GM18507 (cell line): ENCODE measurements around the gene ADD1.
"Not testable (repeated sequence)": the region's sequence is repeated elsewhere in the genome, so short reads cannot be mapped to it uniquely, and the experiment has no call there.

Experiments used
- DNase-seq: peaks from one replicate; pipeline ENCODE4 v3.0.0; 2011; ENCODE audit warnings: low read depth; ENCODE audit not compliant: insufficient read length; ENCODE audit errors: extremely low spot score
- FAIRE-seq: peaks from 2 replicates; lab custom pipeline; 2011; peaks lifted over from hg19 to GRCh38; lab: Jason Lieb, UNC

ADD1 gene

GRCh38 chr4:2928242-2929176 is 84.9 kb downstream of the ADD1 start:
- no peak for DNase-seq
- FAIRE-seq, result no peak

- FAIRE-seq, result no peak
- no peak for DNase-seq
These were observed 85.8 kb downstream of the ADD1 start for GRCh38 chr4:2929469-2929868.

DNA sequence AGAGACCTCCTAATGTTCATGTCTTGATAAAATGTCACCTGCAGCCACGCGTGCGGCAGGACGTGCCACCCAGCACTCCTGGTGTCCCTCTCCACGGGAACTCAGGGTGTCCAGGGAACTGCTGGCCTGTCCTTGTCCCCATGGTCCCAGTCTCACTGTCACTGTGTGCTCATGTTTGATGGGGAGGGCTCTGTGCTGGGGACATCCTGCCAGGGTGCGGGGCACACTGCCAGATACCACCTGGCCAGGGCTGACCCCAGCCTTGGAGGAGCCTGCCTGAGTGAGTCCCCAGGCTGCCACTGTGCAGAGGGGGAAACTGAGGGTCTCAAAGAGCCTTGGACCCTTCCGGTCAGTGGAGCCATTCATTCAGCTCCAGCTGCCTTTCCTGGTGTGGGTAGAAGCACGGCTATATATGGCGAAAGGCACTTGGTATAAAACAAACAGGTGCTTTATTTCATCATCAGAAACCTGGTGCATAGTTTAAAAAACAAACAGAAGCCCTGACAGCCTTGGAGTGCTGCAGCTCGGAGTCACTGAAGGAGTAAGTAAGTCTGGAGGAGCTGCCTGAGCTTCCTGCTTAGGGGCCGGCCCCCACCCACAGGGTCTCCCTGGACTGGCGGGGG is 86.6 kb downstream of the ADD1 start:
- DNase-seq (no peak), FAIRE-seq (no peak)

DNA sequence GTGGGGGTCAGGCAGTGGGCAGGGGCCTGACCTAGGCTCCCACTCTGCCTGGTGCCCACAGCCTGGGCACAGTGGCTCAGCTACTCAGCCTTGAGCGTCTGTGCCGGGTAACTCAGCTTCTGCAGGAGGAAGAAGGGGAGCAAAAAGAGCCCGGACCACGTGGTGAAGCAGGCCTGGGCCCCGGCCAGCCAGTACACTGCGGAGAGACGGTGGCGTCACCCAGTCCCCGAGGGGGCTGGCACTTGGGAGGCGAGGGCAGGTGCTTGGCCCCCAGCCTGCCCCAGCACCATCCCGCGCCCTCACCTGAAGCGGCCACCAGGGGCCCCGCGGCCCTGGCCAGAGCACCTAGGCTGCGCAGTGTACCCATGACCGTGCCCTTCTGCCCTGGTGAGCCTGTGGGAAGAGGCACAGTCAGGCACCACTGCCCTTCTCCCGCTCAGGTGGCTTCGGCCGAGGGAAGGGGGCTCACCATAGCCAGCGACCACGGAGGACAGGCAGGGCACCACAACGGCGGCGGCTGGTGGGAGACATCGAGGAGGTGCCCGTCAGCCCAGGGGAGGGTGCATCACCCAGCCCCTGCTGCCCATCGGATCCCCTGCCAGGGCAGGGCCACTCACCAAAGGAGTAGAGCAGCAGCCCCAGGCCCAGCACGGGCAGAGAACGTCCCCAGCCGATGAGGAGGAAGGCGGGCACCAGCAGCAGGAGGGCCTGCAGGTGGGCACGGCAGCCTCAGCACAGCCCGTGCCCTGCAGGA is 87.3 kb downstream of the ADD1 start:
- DNase-seq (no peak), FAIRE-seq (no peak)

- FAIRE-seq, result peak; percentile 94
These were observed 88.1 kb downstream of the ADD1 start for GRCh38 chr4:2931512-2932301.

GRCh38 chr4:2932321-2932950 is 88.8 kb downstream of the ADD1 start:
- FAIRE-seq (no peak), DNase-seq (no peak)

More at GRCh38 chr4:2931512-2932301, 88.1 kb downstream of the ADD1 start:
- no peak for DNase-seq

DNA sequence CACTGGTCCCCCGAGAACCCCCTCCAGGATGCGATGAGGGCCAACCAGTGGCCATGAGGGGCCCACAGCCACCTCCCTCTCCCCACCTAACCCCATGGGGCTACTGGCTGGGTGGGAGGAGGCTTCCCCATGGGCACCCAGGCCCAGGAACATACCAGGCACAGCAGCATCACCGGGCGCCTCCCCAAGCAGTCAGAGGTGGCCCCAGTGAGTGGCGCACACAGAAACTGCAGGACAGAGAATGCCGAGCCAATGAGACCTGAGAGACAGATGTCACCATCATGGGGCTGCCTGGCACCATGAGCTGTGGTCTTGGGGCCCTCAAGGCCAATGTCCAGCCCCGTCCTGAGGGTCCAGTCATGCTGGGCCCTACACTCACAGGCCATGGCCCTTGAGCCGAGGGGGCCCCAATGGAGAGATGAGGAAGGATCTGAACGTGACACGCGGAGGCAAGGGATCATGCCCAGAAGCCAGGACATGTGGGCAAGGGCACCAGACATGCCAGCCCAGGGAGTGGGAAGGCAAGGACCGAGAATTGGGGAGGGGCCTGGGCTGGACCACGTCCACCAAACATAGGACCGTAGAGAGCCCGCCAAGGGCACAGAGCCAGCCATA is 89.4 kb downstream of the ADD1 start:
- no peak for DNase-seq
- FAIRE-seq, result no peak

GRCh38 chr4:2933566-2934076 is 90.0 kb downstream of the ADD1 start:
- no peak for DNase-seq
- FAIRE-seq, result no peak

- no peak for FAIRE-seq
- no peak for DNase-seq
These were observed 90.6 kb downstream of the ADD1 start for GRCh38 chr4:2934077-2934812.

- peak; percentile 94 for FAIRE-seq
- DNase-seq, result peak; percentile 85
These were observed 91.4 kb downstream of the ADD1 start for GRCh38 chr4:2934813-2935761.

- DNase-seq (no peak), FAIRE-seq (peak; percentile 62)
These were observed 92.4 kb downstream of the ADD1 start for GRCh38 chr4:2935762-2936743.

DNA sequence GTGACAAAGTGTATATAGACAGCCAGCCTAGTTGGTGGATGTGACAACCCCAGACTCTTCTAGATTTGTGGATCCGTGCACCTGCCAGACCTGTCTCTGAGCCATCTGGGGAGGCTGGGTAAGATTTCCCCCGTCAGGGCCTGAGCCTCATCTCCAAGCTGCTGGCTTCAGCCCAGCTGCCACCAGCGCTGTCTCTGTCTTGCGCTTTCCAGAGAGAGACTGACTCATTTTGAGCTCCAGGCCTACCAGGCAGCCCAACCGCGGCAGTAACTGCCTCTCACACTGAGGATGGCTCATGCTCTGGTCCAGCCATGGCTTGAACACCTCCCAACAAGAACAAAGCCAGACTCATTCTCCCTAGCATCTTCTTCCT is 93.1 kb downstream of the ADD1 start:
- FAIRE-seq, result peak; percentile 88
- DNase-seq, result no peak

- DNase-seq, result no peak
- no peak for FAIRE-seq
These were observed 93.7 kb downstream of the ADD1 start for GRCh38 chr4:2937146-2937857.

- DNase-seq (no peak), FAIRE-seq (peak; percentile 24)
These were observed 94.3 kb downstream of the ADD1 start for GRCh38 chr4:2937986-2938385.

DNA sequence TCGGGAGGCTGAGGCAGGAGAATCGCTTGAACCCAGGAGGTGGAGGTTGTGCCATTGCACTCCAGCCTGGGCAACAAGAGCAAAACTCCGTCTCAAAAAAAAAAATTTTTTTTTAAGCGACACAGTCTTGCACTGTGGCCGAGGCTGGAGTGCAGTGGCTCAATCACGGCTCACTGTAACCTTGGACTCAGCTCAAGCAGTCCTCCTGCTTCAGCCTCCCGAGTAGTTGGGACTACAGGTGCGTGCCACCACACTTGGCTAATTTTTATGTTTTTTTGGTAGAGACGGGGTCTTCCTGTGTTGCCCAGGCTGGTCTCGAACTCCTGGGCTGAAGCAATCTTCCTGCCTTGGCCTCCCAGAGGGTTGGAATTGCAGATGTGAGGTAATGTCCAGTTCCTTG is 94.8 kb downstream of the ADD1 start:
- not testable (repeated sequence) for DNase-seq

More for the DNA sequence above, 94.8 kb downstream of the ADD1 start:
- FAIRE-seq, result not testable (repeated sequence)
